Smooth muscle cell (in vitro differentiated cells): Measurements from ENCODE around the gene IFITM10. TPM values are rescaled to one million over a fixed set of nuclear protein-coding genes. Genes with fewer than 3 reads are reported as not detected.

Experiments
- DNase-seq: peaks from one replicate; lab custom pipeline; 2025; ENCODE audit not compliant: unreplicated experiment; lab: John Stamatoyannopoulos, UW
- H2AFZ ChIP-seq: fragments of 200-600 bp; sonication (generic); 2 replicates; pipeline ENCODE4 v1.6.0; 2016; ENCODE audit warnings: antibody characterized with exemption, low read depth, mild to moderate bottlenecking
- H3F3A ChIP-seq: fragments of 200-600 bp; sonication (generic); 2 replicates; pipeline ENCODE4 v1.6.0; 2017; ENCODE audit warnings: antibody characterized with exemption, low read depth
- H3K27ac ChIP-seq: fragments of 200-600 bp; sonication (generic); 2 replicates; pipeline ENCODE4 v1.5.1; 2016; ENCODE audit warnings: low read depth, mild to moderate bottlenecking
- H3K27me3 ChIP-seq: fragments of 200-600 bp; sonication (generic); 2 replicates; pipeline ENCODE4 v1.6.1; 2016; ENCODE audit warnings: low read depth, mild to moderate bottlenecking
- H3K36me3 ChIP-seq: fragments of 200-600 bp; sonication (generic); 2 replicates; pipeline ENCODE4 v1.5.1; 2016; ENCODE audit warnings: low read depth
- H3K4me1 ChIP-seq: fragments of 200-600 bp; sonication (generic); 2 replicates; pipeline ENCODE4 v1.5.1; 2016; ENCODE audit warnings: low read depth
- H3K4me2 ChIP-seq: fragments of 200-600 bp; sonication (generic); 2 replicates; pipeline ENCODE4 v1.6.0; 2016; ENCODE audit warnings: mild to moderate bottlenecking
- H3K4me3 ChIP-seq: fragments of 200-600 bp; sonication (generic); 2 replicates; pipeline ENCODE4 v1.5.1; 2016; ENCODE audit warnings: mild to moderate bottlenecking
- H3K79me2 ChIP-seq: fragments of 200-600 bp; sonication (generic); 2 replicates; pipeline ENCODE4 v1.6.0; 2016; ENCODE audit warnings: low read depth, mild to moderate bottlenecking
- H3K9ac ChIP-seq: fragments of 200-600 bp; sonication (generic); 2 replicates; pipeline ENCODE4 v1.6.0; 2016; ENCODE audit warnings: low read depth
- H3K9me3 ChIP-seq: fragments of 200-600 bp; sonication (generic); replicated peaks from 2 replicates; pipeline ENCODE4 v1.5.1; 2016; ENCODE audit warnings: low read depth
- H4K20me1 ChIP-seq: fragments of 200-600 bp; sonication (generic); 2 replicates; pipeline ENCODE4 v1.6.0; 2016; ENCODE audit warnings: low read depth
- WGBS: methylation state at CpG from one replicate; pipeline ENCODE4 v1.1.7; 2016; ENCODE audit warnings: low lambda C conversion rate; 5-methylcytosine and 5-hydroxymethylcytosine counted together
- polyA plus RNA-seq: library from polyadenylated mRNA; unstranded; fragments of >200 nt; fragmentation: Nextera tagmentation; extraction: Ambion mirVana; gene quantifications from 2 replicates; pipeline ENCODE4 v1.2.1, GENCODE V29; 2016
- total RNA-seq: library from RNA; depleted of rRNA; stranded (reverse); fragments of >200 nt; gene quantifications from 2 replicates; pipeline ENCODE4 v1.2.3, GENCODE V29; 2014
- TF ChIP-seq, protein P1 (sequence below): fragments of 200-600 bp; sonication (generic); IDR thresholded peaks from 2 replicates; pipeline ENCODE4 v1.5.1; 2017; ENCODE audit warnings: borderline replicate concordance, mild to moderate bottlenecking, antibody characterized with exemption; ENCODE audit not compliant: insufficient read depth, poor library complexity, severe bottlenecking

IFITM10 gene
- total and polyA plus RNA-seq, 2 experiments from 2014 or later: 0.49 to 2.2 TPM

DNA sequence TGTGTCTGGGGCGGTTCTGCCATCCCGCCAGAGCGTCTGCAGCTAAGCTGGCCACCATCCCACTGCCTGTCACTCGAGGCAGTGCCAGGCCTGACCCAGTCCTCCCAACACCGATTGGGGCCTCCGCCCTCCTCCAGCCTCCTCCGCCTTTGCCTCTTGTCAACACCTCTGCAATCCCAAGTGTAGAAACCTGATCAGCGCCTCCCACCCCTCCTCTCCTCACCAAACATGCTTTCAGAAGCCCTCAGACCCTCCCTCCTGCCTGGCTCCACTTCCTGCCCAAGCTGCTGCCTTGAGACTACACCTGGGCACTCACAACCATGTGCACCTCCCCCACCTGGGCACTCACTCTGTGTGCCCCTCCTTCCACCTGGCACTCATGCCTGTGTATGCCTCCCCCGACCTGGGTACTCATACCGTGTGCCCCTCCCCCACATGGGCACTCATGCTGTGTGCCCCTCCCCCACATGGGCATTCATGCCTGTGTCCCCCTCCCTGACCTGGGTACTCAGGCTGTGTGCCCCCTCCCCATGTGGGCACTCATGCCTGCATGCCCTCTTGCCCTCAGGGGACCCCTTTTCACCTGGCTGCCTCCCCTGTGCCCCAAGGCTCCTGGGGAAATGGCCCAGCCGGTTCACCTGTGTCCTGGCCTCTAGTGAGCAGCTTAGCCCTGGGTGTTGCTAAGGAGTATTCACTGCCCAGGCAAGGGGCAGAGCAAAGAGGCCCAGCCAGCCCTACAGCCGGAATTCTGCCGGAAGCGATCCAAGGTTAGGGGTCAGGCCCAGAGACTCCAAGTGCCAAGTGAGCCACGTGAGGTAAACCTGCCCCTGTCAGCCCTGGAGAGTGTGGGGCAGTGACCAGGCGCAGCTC lies 5.5 kb upstream of the IFITM10 start:
- Histone ChIP-seq H4K20me1 (peaks cover 5% of the 10 kb centered on the region), H3K36me3 (no peaks in the 10 kb centered on the region), H3K79me2 (no peaks in the 10 kb centered on the region), H3K4me3 (no peak overlapping the region), H3K9me3 (no peaks in the 10 kb centered on the region), H3F3A (no peaks in the 10 kb centered on the region), H3K4me2 (no peak overlapping the region), H3K27ac (no peak overlapping the region), H3K4me1 (no peaks in the 10 kb centered on the region), H3K9ac (no peak overlapping the region), H2AFZ (no peak overlapping the region), H3K27me3 (no peaks in the 10 kb centered on the region)
- TF ChIP-seq, protein P1, sequence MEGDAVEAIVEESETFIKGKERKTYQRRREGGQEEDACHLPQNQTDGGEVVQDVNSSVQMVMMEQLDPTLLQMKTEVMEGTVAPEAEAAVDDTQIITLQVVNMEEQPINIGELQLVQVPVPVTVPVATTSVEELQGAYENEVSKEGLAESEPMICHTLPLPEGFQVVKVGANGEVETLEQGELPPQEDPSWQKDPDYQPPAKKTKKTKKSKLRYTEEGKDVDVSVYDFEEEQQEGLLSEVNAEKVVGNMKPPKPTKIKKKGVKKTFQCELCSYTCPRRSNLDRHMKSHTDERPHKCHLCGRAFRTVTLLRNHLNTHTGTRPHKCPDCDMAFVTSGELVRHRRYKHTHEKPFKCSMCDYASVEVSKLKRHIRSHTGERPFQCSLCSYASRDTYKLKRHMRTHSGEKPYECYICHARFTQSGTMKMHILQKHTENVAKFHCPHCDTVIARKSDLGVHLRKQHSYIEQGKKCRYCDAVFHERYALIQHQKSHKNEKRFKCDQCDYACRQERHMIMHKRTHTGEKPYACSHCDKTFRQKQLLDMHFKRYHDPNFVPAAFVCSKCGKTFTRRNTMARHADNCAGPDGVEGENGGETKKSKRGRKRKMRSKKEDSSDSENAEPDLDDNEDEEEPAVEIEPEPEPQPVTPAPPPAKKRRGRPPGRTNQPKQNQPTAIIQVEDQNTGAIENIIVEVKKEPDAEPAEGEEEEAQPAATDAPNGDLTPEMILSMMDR: no peak
- DNase-seq: no peak
- 92% methylated on average over 16 of the region's 16 CpGs for WGBS

DNA sequence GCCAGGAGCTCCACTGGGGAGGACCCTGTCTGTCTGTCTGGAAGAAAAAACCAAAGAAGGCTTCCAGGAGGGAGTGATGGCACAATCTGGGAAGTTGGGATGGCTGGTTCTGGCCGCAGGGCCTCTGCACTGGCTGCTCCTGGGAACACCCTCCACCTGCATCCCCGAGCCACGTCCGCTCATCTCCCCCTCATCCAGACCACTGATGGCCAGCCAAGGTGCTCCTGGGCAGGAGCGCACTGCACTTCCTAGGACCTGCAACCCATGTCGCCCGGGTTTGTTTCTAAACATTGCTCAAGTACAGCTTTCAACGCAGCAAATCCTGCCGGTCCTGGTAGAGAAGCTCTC lies 4.9 kb upstream of the IFITM10 start:
- TF ChIP-seq, protein P1: no peak
- Histone ChIP-seq H3K4me2 (no peak overlapping the region), H3K36me3 (no peaks in the 10 kb centered on the region), H3K4me3 (no peak overlapping the region), H3K4me1 (peaks cover 3% of the 10 kb centered on the region), H3F3A (no peaks in the 10 kb centered on the region), H3K9me3 (no peaks in the 10 kb centered on the region), H2AFZ (no peak overlapping the region), H3K79me2 (no peaks in the 10 kb centered on the region), H4K20me1 (no peaks in the 10 kb centered on the region), H3K9ac (no peak overlapping the region), H3K27ac (no peak overlapping the region), H3K27me3 (no peaks in the 10 kb centered on the region)
- WGBS: 94% methylated on average over 9 of the region's 9 CpGs
- no peak for DNase-seq

DNA sequence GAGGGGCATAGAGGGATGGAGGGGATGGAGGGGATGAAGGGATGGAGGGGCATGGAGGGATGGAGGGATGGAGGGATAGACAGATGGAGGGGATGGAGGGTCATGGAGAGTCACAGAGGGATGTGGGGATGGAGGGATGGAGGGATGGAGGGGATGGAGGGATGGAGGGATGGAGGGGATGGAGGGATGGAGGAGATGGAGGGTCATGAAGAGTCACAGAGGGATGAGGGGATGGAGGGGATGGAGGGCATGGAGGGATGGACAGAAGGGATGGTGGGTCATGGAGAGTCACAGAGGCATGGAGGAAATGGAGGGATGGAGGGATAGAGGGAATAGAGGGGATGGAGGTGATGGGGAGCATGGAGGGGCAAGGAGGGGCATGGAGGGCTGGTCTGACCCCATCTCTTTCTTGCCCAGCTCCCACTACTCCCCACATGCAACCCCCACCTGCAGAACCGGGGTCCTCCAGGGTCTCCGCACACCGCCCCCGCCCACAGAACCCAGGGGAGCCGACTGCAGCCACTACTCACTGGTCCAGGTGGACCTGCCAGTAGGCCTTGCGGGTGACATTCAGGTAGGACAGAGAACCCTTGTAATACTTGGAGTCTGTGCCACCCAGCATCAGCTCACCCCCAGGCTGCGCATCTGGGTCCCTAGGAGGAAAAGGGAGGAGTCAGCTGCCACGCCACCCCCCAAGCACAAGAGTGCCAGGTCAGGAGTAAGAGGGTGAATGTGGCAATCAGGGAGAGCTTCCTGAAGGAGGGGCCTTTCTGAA lies 4.2 kb upstream of the IFITM10 start:
- no peak for DNase-seq
- H4K20me1 ChIP-seq: no peaks in the 10 kb centered on the region
- TF ChIP-seq, protein P1: no peak
- H3K27me3 ChIP-seq: no peaks in the 10 kb centered on the region
- H3K4me1 ChIP-seq: peaks cover 9% of the 10 kb centered on the region
- no peak overlapping the region for H3K4me2 ChIP-seq
- no peak overlapping the region for H2AFZ ChIP-seq
- no peak overlapping the region for H3K9ac ChIP-seq
- H3K9me3 ChIP-seq: no peaks in the 10 kb centered on the region
- no peaks in the 10 kb centered on the region for H3K36me3 ChIP-seq
- H3K79me2 ChIP-seq: no peaks in the 10 kb centered on the region
- no peak overlapping the region for H3K4me3 ChIP-seq
- WGBS: 100% methylated on average over 8 of the region's 8 CpGs
- no peak overlapping the region for H3K27ac ChIP-seq
- H3F3A ChIP-seq: peaks cover 2% of the 10 kb centered on the region
